Left lobe of liver (tissue), 2 donors: ENCODE measurements around the gene SLC66A1. TPM values are rescaled to one million over a fixed set of nuclear protein-coding genes. Genes with fewer than 3 reads are reported as not detected.

Experiments used
- ATAC-seq: fragments of 200-7000 bp; cut with Tn5 transposase; one replicate; pipeline ENCODE4 v1.9.1; 2020; ENCODE audit warnings: mild to moderate bottlenecking, moderate library complexity
- DNase-seq: peaks from one replicate; pipeline ENCODE4 v3.0.0-alpha.2; 2020; ENCODE audit warnings: low spot score
- total RNA-seq: library from RNA; stranded (reverse); gene quantifications from one replicate; pipeline ENCODE4 v1.2.1, GENCODE V29; 2021
- donor health status: DM: no; HTN: no; CAD: no; lungs with moderate emphysema.
- donor health status: DM: no; HTN: yes; CAD: no.

Gene SLC66A1
- total RNA-seq, 1 donor from 2014 or later = 9.1 TPM

- no peak for ATAC-seq
- DNase-seq = no peak
Observed at GRCh38 chr1:19324665-19324990, 12.5 kb downstream of the SLC66A1 start.

DNA sequence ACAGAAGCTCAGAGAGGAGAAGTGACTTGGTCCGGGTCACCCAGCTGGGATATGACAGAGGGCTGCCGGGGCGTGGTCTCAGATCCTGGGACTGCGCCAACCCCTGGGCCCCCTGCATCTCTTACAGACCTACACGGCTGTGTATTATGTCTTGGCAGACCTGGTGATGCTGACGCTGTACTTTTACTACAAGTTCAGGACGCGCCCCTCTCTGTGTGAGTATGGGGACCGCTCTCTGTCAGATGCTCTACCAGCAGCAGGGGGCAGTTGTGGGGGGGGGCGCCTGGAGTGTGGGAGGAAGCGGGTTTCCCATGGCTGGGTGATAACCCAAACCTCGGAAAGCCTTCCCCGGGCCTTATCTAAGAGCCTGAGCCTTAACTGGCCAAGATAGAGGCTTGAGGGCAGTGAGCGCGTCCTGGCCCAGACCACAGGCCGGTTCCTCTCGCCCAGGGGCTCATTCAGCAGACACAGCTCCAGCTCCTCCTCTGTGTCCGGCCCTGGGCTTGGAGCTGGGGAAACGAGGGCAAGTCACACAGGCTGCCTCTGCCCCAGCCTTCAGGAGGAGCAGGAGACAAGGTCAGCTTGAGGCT, 13.3 kb downstream of the SLC66A1 start:
- ATAC-seq (peak; percentile 14), DNase-seq (no peak)

DNA sequence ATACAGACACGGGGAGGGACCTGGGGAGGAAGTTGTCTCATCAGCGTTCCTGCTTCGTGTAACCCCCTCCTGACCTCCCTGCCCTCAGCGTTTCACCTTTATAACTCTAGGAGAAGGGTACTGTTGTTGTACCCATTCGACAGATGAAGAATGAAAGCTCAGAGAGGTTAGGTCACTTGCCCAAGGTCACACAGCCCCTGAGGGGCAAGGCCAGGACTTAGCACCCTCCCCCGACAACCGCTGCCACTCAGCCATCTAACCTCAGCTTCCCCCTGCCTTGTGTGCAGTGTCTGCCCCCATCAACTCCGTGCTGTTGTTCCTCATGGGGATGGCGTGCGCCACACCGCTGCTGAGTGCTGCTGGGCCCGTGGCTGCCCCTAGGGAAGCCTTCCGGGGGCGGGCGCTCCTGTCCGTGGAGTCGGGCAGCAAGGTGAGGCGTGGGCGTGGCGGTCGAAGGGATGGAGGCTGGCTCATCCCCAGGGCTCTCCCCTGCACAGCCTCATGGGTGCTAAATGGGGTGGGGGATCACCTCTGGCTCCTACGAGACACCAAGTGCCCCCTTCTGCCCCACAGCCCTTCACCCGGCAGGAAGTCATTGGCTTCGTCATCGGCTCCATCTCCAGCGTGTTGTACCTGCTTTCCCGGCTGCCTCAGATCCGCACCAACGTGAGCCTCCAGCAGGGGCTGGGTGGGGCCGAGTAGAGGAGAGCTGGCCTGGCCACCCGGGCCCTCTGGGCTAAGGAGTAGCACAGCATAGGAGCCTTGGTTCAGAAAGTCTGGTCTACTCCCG, 14.0 kb downstream of the SLC66A1 start:
- ATAC-seq = no peak
- DNase-seq = no peak

DNA sequence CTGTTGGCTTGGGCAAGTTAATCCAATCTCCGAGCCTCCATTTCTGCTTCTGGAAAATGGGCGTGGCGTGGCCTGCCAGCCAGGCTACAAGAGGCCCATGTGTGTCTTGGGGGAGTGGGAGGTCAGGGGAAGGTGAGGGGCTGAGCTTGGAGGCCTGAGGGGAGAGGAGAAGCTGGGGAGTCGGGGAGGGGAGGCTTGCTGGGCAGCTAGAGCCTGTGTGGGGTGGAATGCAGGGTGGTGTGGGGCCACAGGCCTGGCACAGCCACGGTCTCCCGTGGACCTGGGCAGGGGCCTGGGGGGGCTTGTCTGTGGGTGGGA, 14.6 kb downstream of the SLC66A1 start:
- no peak for DNase-seq
- no peak for ATAC-seq

DNA sequence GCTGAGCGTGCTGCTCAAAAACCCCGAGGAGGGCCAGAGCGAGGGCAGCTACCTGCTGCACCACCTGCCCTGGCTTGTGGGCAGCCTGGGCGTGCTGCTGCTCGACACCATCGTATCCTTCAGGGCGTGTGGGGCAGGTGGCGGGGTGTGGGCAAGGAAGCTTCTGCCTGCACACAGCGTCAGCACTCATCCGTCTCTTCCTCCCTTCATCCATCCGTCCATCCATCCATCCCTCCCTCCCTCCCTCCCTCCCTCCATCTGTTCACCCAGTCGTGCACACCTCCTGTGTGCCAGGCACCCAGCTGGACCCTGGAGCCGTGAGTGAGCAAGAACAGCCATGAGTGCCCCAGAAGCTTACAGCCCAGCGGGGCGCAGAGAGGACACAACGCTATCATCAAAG, 15.2 kb downstream of the SLC66A1 start:
- peak; percentile 9 for ATAC-seq
- no peak for DNase-seq

GRCh38 chr1:19327736-19328135, 15.6 kb downstream of the SLC66A1 start:
- DNase-seq (no peak), ATAC-seq (no peak)

- no peak for DNase-seq
- ATAC-seq = no peak
Observed at GRCh38 chr1:19328486-19328885, 16.4 kb downstream of the SLC66A1 start.

GRCh38 chr1:19329188-19329587, 17.1 kb downstream of the SLC66A1 start:
- ATAC-seq = no peak
- no peak for DNase-seq

- DNase-seq = no peak
Observed at GRCh38 chr1:19329611-19330010, 17.5 kb downstream of the SLC66A1 start.

GRCh38 chr1:19330449-19331135, 18.5 kb downstream of the SLC66A1 start:
- ATAC-seq (no peak), DNase-seq (no peak)

More at GRCh38 chr1:19329611-19330010, 17.5 kb downstream of the SLC66A1 start:
- ATAC-seq = no peak

- DNase-seq (no peak), ATAC-seq (no peak)
Observed at GRCh38 chr1:19331262-19331878, 19.2 kb downstream of the SLC66A1 start.

DNA sequence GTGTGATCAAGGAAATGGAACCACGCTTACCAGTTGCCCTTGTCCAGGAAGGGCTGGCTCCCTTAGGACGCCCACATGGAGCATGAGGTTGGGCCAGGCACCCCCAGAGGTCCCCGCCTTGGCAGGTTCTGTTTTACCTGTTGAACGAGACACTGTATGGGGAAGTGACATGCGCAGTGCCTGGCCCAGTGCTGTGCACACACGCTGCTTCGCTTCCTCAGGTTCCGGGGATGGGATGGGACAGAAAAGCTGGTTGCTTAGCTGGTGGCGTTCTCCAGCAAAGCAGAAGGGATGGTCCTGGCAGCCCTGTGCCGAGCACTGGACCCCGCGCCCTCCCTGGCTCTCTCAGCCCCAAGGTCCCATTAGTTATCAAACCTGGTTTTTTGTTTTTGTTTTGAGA, 20.7 kb downstream of the SLC66A1 start:
- DNase-seq = no peak
- ATAC-seq = no peak

GRCh38 chr1:19333587-19334354, 21.6 kb downstream of the SLC66A1 start:
- DNase-seq (no peak), ATAC-seq (no peak)

DNA sequence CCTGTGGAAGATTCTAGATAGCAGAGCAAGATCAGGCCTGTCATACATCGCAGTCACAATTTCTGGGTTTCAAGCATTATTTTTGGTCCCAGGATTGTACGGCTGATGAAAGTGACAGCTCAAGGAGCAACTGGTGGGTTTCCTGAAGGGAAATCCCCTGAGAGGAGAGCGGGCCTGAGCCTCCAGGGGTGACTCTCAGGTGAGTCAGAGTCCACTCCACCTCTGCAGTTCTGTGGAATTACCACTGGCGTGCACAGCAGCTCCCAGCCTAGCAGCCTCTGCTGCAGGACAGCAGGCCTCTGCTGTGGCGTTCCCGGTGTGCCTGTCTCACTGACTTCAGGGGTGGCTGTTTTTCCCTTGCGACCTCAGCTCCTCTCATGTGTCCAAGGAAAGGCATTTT, 24.4 kb downstream of the SLC66A1 start:
- DNase-seq (no peak), ATAC-seq (no peak)

- ATAC-seq = no peak
Observed at GRCh38 chr1:19337289-19337688, 25.2 kb downstream of the SLC66A1 start.

GRCh38 chr1:19338323-19338762, 26.2 kb downstream of the SLC66A1 start:
- peak; percentile 87 for ATAC-seq
- DNase-seq = peak; percentile 89

More at GRCh38 chr1:19337289-19337688, 25.2 kb downstream of the SLC66A1 start:
- DNase-seq = peak; percentile 43

- ATAC-seq (peak; percentile 17), DNase-seq (no peak)
Observed at GRCh38 chr1:19339214-19339861, 27.2 kb downstream of the SLC66A1 start.

DNA sequence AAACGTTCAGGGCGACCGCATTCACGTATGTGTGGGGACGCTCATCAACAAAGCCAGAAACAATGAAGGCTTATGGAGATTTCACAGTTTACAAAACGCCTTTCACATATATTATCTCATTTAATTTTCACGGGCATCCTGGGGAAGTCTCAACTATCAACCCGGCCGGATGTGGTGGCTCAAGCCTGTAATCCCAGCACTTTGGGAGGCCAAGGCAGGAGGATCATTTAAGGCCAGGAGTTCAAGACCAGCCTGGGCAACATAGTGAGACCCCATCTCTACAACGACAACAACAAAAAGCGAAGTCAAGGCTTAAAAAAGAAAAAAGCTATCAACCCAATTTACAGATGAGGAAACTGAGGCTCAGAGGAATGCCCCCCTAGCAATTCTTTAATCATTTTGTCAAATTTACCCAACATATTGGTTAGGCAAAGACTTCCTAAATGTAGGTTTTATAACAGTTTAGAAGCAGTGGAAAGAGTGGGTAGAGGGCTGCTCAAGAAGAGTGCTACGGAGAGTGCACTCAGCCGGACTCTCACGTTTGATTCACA, 28.3 kb downstream of the SLC66A1 start:
- DNase-seq (no peak), ATAC-seq (no peak)

- DNase-seq (peak; percentile 63), ATAC-seq (peak; percentile 31)
Observed at GRCh38 chr1:19341201-19342061, 29.3 kb downstream of the SLC66A1 start.
